ENCODE results near the gene FRYL. TPM values are rescaled to one million over a fixed set of nuclear protein-coding genes. Genes with fewer than 3 reads are reported as not detected.

FRYL gene
- polyA plus RNA-seq, 3 donors = 10.8 to 15.8 (median 14.4) TPM

DNA sequence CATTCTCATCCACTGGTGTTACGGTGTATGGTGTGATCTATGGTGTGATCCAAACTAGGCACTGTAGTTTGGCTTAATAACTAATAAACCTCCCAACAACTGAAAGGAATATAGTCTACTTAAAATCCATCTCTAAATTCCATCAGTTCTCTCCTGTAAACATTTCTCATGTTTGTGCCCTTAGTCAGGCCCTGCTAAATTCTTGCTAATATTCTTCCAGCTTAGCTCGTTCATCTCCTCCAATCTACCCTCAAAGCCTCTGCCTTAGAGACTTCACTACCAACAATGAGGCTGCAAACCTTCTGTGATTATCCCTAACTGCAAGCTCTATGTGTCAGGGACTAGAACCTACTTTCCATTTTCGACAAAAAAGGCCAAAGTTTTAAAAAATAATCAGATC, 261.9 kb downstream of the FRYL start:
- intact Hi-C loops (cut with micrococcal nuclease) = no loop called here
- Histone ChIP-seq H3K79me2 (ENCODE audit: insufficient read depth, low read length) (no peaks in the 10 kb centered on the region), H3K4me2 (replicated peaks; ENCODE audit: extremely low read depth, low read length, poor library complexity, severe bottlenecking) (no peak overlapping the region), H3K9ac (ENCODE audit: insufficient read depth, low read length, poor library complexity, severe bottlenecking) (no peak overlapping the region), H3K4me3 (replicated peaks in 1 of 3; ENCODE audit: low read depth in 2 of 3, low read length in 3 of 3) (no peak overlapping the region), H3K36me3 (replicated peaks in 1 of 2; ENCODE audit: control insufficient read depth in 1 of 2, insufficient read depth in 2 of 2, low read length in 2 of 2) (peaks cover 86 to 100% of the 10 kb centered on the region in 2 donors), H3K27me3 (ENCODE audit: control insufficient read depth in 2 of 2, insufficient read depth in 2 of 2, low read length in 2 of 2) (no peaks in the 10 kb centered on the region), H3K27ac (ENCODE audit: low read depth in 1 of 2, low read length in 2 of 2) (no peak overlapping the region), H3K9me3 (replicated peaks in 1 of 2; ENCODE audit: control insufficient read depth in 1 of 2, insufficient read depth in 1 of 2, low read length in 2 of 2) (no peaks in the 10 kb centered on the region), H4K20me1 (ENCODE audit: insufficient read depth, low read length) (no peaks in the 10 kb centered on the region), H2AFZ (ENCODE audit: insufficient read depth, low read depth, low read length, poor library complexity, severe bottlenecking) (no peak overlapping the region), H3K4me1 (ENCODE audit: control insufficient read depth in 1 of 2, insufficient read depth in 2 of 2, low read length in 2 of 2) (no peaks in the 10 kb centered on the region)
- 100% methylated on average over 2 of the region's 3 CpGs for WGBS (ENCODE audit: insufficient coverage)
- Mint-ChIP-seq H3K36me3 (peaks cover 64 to 86% of the 10 kb centered on the region in 2 donors), H3K27me3 (ENCODE audit: low read depth in 3 of 3) (no peaks in the 10 kb centered on the region), H3K4me1 (no peaks in the 10 kb centered on the region), H3K9me3 (no peaks in the 10 kb centered on the region), H3K4me3 (no peak overlapping the region), H3K27ac (no peak overlapping the region)
- TF ChIP-seq, protein P1, sequence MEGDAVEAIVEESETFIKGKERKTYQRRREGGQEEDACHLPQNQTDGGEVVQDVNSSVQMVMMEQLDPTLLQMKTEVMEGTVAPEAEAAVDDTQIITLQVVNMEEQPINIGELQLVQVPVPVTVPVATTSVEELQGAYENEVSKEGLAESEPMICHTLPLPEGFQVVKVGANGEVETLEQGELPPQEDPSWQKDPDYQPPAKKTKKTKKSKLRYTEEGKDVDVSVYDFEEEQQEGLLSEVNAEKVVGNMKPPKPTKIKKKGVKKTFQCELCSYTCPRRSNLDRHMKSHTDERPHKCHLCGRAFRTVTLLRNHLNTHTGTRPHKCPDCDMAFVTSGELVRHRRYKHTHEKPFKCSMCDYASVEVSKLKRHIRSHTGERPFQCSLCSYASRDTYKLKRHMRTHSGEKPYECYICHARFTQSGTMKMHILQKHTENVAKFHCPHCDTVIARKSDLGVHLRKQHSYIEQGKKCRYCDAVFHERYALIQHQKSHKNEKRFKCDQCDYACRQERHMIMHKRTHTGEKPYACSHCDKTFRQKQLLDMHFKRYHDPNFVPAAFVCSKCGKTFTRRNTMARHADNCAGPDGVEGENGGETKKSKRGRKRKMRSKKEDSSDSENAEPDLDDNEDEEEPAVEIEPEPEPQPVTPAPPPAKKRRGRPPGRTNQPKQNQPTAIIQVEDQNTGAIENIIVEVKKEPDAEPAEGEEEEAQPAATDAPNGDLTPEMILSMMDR (IDR thresholded peaks at IDR 0.05) = no peak
- DNase-seq = no peak

DNA sequence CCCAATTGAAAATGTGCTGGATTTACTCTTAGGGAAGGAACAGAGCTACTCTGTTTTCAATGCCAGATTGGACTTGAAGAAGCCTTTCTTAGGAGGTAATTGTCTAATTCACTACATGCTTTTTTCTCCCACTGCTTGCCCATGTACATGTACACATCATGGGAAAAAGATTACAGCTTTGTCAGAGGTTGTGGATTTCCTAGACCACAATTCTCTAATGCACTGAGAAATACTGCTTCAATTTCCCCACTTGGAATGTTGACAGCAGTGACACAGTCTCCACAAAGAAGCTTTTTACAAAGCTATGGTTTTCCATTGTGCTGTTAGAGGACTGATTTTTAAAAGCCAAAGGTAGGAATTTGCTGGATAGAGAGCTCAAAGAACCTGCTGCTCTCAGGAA, 270.5 kb downstream of the FRYL start:
- Histone ChIP-seq H3K36me3 (replicated peaks in 1 of 2; ENCODE audit: control insufficient read depth in 1 of 2, insufficient read depth in 2 of 2, low read length in 2 of 2) (peaks cover 95 to 98% of the 10 kb centered on the region in 2 donors), H3K4me3 (replicated peaks in 1 of 3; ENCODE audit: low read depth in 2 of 3, low read length in 3 of 3) (no peak overlapping the region), H3K27ac (ENCODE audit: low read depth in 1 of 2, low read length in 2 of 2) (no peak overlapping the region), H2AFZ (ENCODE audit: insufficient read depth, low read depth, low read length, poor library complexity, severe bottlenecking) (no peak overlapping the region), H3K9ac (ENCODE audit: insufficient read depth, low read length, poor library complexity, severe bottlenecking) (no peak overlapping the region), H3K4me2 (replicated peaks; ENCODE audit: extremely low read depth, low read length, poor library complexity, severe bottlenecking) (no peak overlapping the region), H3K27me3 (ENCODE audit: control insufficient read depth in 2 of 2, insufficient read depth in 2 of 2, low read length in 2 of 2) (no peaks in the 10 kb centered on the region), H3K9me3 (replicated peaks in 1 of 2; ENCODE audit: control insufficient read depth in 1 of 2, insufficient read depth in 1 of 2, low read length in 2 of 2) (no peaks in the 10 kb centered on the region), H3K4me1 (ENCODE audit: control insufficient read depth in 1 of 2, insufficient read depth in 2 of 2, low read length in 2 of 2) (no peaks in the 10 kb centered on the region), H4K20me1 (ENCODE audit: insufficient read depth, low read length) (no peaks in the 10 kb centered on the region), H3K79me2 (ENCODE audit: insufficient read depth, low read length) (no peaks in the 10 kb centered on the region)
- Mint-ChIP-seq H3K27me3 (ENCODE audit: low read depth in 3 of 3) (peaks cover 0 to 1% (median 0%) of the 10 kb centered on the region in 3 donors), H3K4me1 (no peaks in the 10 kb centered on the region), H3K36me3 (peaks cover 62 to 71% of the 10 kb centered on the region in 2 donors), H3K9me3 (no peaks in the 10 kb centered on the region), H3K27ac (no peak overlapping the region), H3K4me3 (no peak overlapping the region)
- DNase-seq = no peak
- TF ChIP-seq, protein P1 (IDR thresholded peaks at IDR 0.05) = no peak
- intact Hi-C loops (cut with micrococcal nuclease) = no loop called here

Measured in CD14-positive monocyte (primary cell).